K562 (cell line): ENCODE data around the gene ASPHD2. TPM values are rescaled to one million over a fixed set of nuclear protein-coding genes. Genes with fewer than 3 reads are reported as not detected.

Source experiments
- ATAC-seq: fragments of 200-7000 bp; cut with Tn5 transposase; 3 replicates; pipeline ENCODE4 v1.9.1; 2020; ENCODE audit warnings: moderate library complexity
- BruUV-seq: library from RNA; stranded (reverse); fragments of 400-500 nt; replicated peaks from 2 replicates; lab custom pipeline; 2021; lab: Mats Ljungman, UMichigan
- CTCF ChIA-PET: fragments of 300-600 bp; formaldehyde crosslinking; extraction: SDS; loops from one replicate; lab custom pipeline; 2021; ENCODE audit warnings: low intra/inter-chr PET ratio; lab: Yijun Ruan, JAX
- POLR2A ChIA-PET: fragments of 300-600, 350-650 bp; sonication (Branson Sonifier 250); formaldehyde crosslinking; extraction: SDS; loops from one replicate; lab custom pipeline; 2021; ENCODE audit warnings: antibody characterized with exemption, inconsistent platforms; lab: Yijun Ruan, JAX
- DNase-seq, 4 experiments: peaks; one replicate each; pipeline versions ENCODE4 v3.0.0 to v3.0.0-alpha.2; 2011 to 2018; ENCODE audit warnings: low spot score in 3 of 4, mixed read lengths in 3 of 4; ENCODE audit errors: extremely low read depth in 1 of 4
- FAIRE-seq: peaks from 2 replicates; lab custom pipeline; 2011; peaks lifted over from hg19 to GRCh38; lab: Jason Lieb, UNC
- H2AFZ ChIP-seq: 2 replicates; pipeline ENCODE4 v1.6.0; 2011; ENCODE audit warnings: low read depth, low read length, control low read depth, inconsistent platforms
- H3K27ac ChIP-seq: fragments of 200-600 bp; 3 replicates; pipeline ENCODE4 v1.8.0; 2011; ENCODE audit warnings: low read depth, mild to moderate bottlenecking, control low read depth, inconsistent platforms, low read length, moderate library complexity, mixed read lengths; ENCODE audit errors: extremely low read depth
- H3K27me3 ChIP-seq, 2 experiments: fragments of 300-600 bp in 1 of 2; 2 replicates in 1 of 2; 3 replicates in 1 of 2; pipeline versions ENCODE4 v1.6.0 to v1.8.0; 2011; ENCODE audit warnings: inconsistent platforms in 2 of 2, low read length in 2 of 2, mild to moderate bottlenecking in 1 of 2, mixed read lengths in 1 of 2, moderate library complexity in 1 of 2; ENCODE audit not compliant: control insufficient read depth in 2 of 2, insufficient read depth in 2 of 2
- H3K36me3 ChIP-seq: fragments of 300-600 bp; 3 replicates; pipeline ENCODE4 v1.8.0; 2011; ENCODE audit warnings: mild to moderate bottlenecking, low read length, inconsistent platforms; ENCODE audit not compliant: control insufficient read depth, insufficient read depth
- H3K4me1 ChIP-seq, 2 experiments: fragments of 200-600 bp in 1 of 2; replicated peaks in 1 of 2; 2 replicates in 1 of 2; 3 replicates in 1 of 2; pipeline versions ENCODE4 v1.5.1 to v1.8.0; 2011; ENCODE audit warnings: inconsistent platforms in 2 of 2, low read length in 2 of 2, mild to moderate bottlenecking in 1 of 2, mixed read lengths in 1 of 2, moderate library complexity in 1 of 2; ENCODE audit not compliant: control insufficient read depth in 2 of 2, insufficient read depth in 2 of 2
- H3K4me2 ChIP-seq: 2 replicates; pipeline ENCODE4 v1.6.1; 2011; ENCODE audit warnings: low read length, control low read depth, inconsistent platforms, mixed read lengths; ENCODE audit not compliant: insufficient read depth
- H3K4me3 ChIP-seq: fragments of 200-600 bp; sonication (generic), shearing (Covaris generic); 2 replicates; pipeline ENCODE4 v1.5.1; 2016; ENCODE audit warnings: control low read depth, inconsistent platforms
- H3K79me2 ChIP-seq: fragments of 200-600 bp; 3 replicates; pipeline ENCODE4 v1.8.0; 2011; ENCODE audit warnings: low read length, inconsistent platforms; ENCODE audit not compliant: control insufficient read depth, insufficient read depth
- H3K9ac ChIP-seq, 2 experiments: 2 replicates each; pipeline versions ENCODE4 v1.6.0 to v1.6.1; 2011; ENCODE audit warnings: low read depth in 2 of 2, low read length in 2 of 2, control low read depth in 1 of 2, inconsistent platforms in 1 of 2, mild to moderate bottlenecking in 1 of 2, mixed read lengths in 1 of 2; ENCODE audit not compliant: insufficient read depth in 1 of 2
- H3K9me1 ChIP-seq: one replicate; pipeline ENCODE4 v1.6.0; 2011; ENCODE audit warnings: inconsistent platforms, mild to moderate bottlenecking, low read length, moderate library complexity; ENCODE audit not compliant: control insufficient read depth, insufficient read depth
- H3K9me3 ChIP-seq: replicated peaks from 2 replicates; pipeline ENCODE4 v1.5.1; 2011; ENCODE audit warnings: low read depth, low read length, inconsistent platforms; ENCODE audit not compliant: control insufficient read depth, insufficient read depth
- H4K20me1 ChIP-seq: replicated peaks from 2 replicates; pipeline ENCODE4 v1.6.1; 2011; ENCODE audit warnings: low read length, inconsistent platforms, mixed read lengths; ENCODE audit not compliant: control insufficient read depth, insufficient read depth
- C11orf30 ChIP-seq: fragments of 450-650 bp; IDR thresholded peaks from 2 replicates; pipeline ENCODE4 v1.6.1; 2016; ENCODE audit warnings: low read depth, mild to moderate bottlenecking
- MTA3 ChIP-seq: fragments of 450-650 bp; formaldehyde crosslinking; IDR thresholded peaks from 2 replicates; pipeline ENCODE4 v1.6.1; 2017; ENCODE audit warnings: mild to moderate bottlenecking, borderline replicate concordance
- PHF20 ChIP-seq: fragments of 450-650 bp; IDR thresholded peaks from 2 replicates; pipeline ENCODE4 v1.6.1; 2018; ENCODE audit not compliant: partially characterized antibody
- POLR2A ChIP-seq: fragments of 450-650 bp; conservative IDR thresholded peaks from 2 replicates; pipeline ENCODE4 v1.6.1; 2016
- SFPQ ChIP-seq: fragments of 200-400 bp; formaldehyde crosslinking; IDR thresholded peaks from 2 replicates; pipeline ENCODE4 v1.6.1; 2017; ENCODE audit warnings: mild to moderate bottlenecking, low read depth, low read length, moderate library complexity
- ZBTB8A ChIP-seq: fragments of 450-650 bp; IDR thresholded peaks from 2 replicates; pipeline ENCODE4 v1.6.1; 2018; ENCODE audit warnings: mild to moderate bottlenecking, moderate library complexity; ENCODE audit not compliant: partially characterized antibody
- ZKSCAN8 ChIP-seq: fragments of 200-800 bp; sonication (Bioruptor generic); IDR thresholded peaks from 2 replicates; pipeline ENCODE4 v1.6.1; 2016; ENCODE audit warnings: missing genetic modification characterization, missing compliant biosample characterization
- ZNF551 ChIP-seq: fragments of 250-450 bp; sonication (Bioruptor Pico); IDR thresholded peaks from 2 replicates; pipeline ENCODE4 v1.5.0; 2021; ENCODE audit warnings: mild to moderate bottlenecking, moderate library complexity
- WGBS: fragments of 100-300 bp; shearing (Covaris generic); methylation state at CpG from one replicate; pipeline ENCODE4 v1.1.6; 2016; ENCODE audit warnings: low coverage, mixed read lengths; ENCODE audit not compliant: insufficient coverage; ENCODE audit errors: missing lambda C conversion rate; 5-methylcytosine and 5-hydroxymethylcytosine counted together
- in situ Hi-C: fragments of 300-500 bp; cut with MboI; formaldehyde crosslinking; loops from 4 replicates; pipeline ENCODE4 v1.15.0; 2018; ENCODE audit warnings: inconsistent platforms, mixed read lengths
- intact Hi-C: fragments of 100-400 bp; cut with micrococcal nuclease; formaldehyde crosslinking; loops from 2 replicates; pipeline ENCODE4 v1.14.2; 2022
- polyA plus RNA-seq, 8 experiments: library from polyadenylated mRNA; depleted of rRNA in 4 of 8; stranded (reverse) in 5 of 8; unstranded in 3 of 8; fragments of >200 nt; fragmentation: Nextera tagmentation in 2 of 8; fragmentation: Illumina TruSeq in 1 of 8; extraction: Ambion mirVana in 2 of 8; extraction: Trizol in 1 of 8; gene quantifications; 2 replicates each; pipeline versions ENCODE4 v1.2.1 to v1.2.3, GENCODE V29; 2011 to 2014; ENCODE audit warnings: inconsistent platforms in 1 of 8, missing spikeins in 1 of 8
- total RNA-seq, 7 experiments: library from RNA; depleted of rRNA in 6 of 7; stranded (reverse); fragments of >200 nt in 6 of 7; fragmentation: Illumina TruSeq in 2 of 7; extraction: Trizol in 2 of 7; gene quantifications; 2 replicates each; pipeline versions ENCODE4 v1.2.1 to v1.2.3, GENCODE V29; 2011 to 2021; ENCODE audit warnings: low replicate concordance in 1 of 7

Gene ASPHD2
- total and polyA plus RNA-seq, 9 of the 15 experiments (the other 6 are each of a cell fraction or from before 2014, with no cell fraction given), result 0.18 to 0.64 (median 0.36) TPM

- no peak for FAIRE-seq
- Histone ChIP-seq H3K9me3 (no peaks in the 10 kb centered on the region), H3K4me3 (no peak overlapping the region)
- POLR2A ChIA-PET, result no interaction called here
- TF ChIP-seq C11orf30 (no peak), ZBTB8A (no peak), SFPQ (no peak), PHF20 (no peak), POLR2A (no peak), ZNF551 (CRISPR knock-in tag) (no peak), MTA3 (no peak), ZKSCAN8 (CRISPR knock-in tag) (no peak)
- TF ChIP-seq, all 486 proteins: peak for 0
- no peaks in the 10 kb centered on the region; a peak in 1 of 5 replicates for H3K4me1 ChIP-seq
- CTCF ChIA-PET, result no interaction called here
- no peaks in the 10 kb centered on the region for H3K79me2 ChIP-seq
- intact Hi-C loops (no loop called here), in situ Hi-C loops (no loop called here)
- no peaks in the 10 kb centered on the region for H3K9me1 ChIP-seq
- ATAC-seq (no peak), DNase-seq (no peak)
- H3K27ac ChIP-seq, result no peak overlapping the region
- no TSS peak for BruUV-seq
- peaks cover 51% of the 10 kb centered on the region; the same call in 2 of the 3 replicates for H3K36me3 ChIP-seq
- H4K20me1 ChIP-seq, result no peaks in the 10 kb centered on the region
- no peak overlapping the region; a peak in 1 of 4 replicates for H3K9ac ChIP-seq
- no peak overlapping the region for H2AFZ ChIP-seq
- 84% methylated on average over 4 of the region's 5 CpGs for WGBS
- H3K4me2 ChIP-seq, result no peak overlapping the region
- H3K27me3 ChIP-seq, result no peaks in the 10 kb centered on the region
Measured at GRCh38 chr22:26453812-26454500, 24.9 kb downstream of the ASPHD2 start.
